HepG2 (cell line): ENCODE data around the gene USP34. TPM values are rescaled to one million over a fixed set of nuclear protein-coding genes. Genes with fewer than 3 reads are reported as not detected.
A peak's percentile ranks its signal among the peaks of the same experiment; 100 is the strongest.

Experiments
- ATAC-seq: fragments of 200-7000 bp; cut with Tn5 transposase; 3 replicates; pipeline ENCODE4 v1.9.1; 2020; ENCODE audit warnings: mild to moderate bottlenecking, moderate library complexity
- BruUV-seq: library from RNA; stranded (reverse); fragments of 400-500 nt; replicated peaks from 2 replicates; lab custom pipeline; 2021; lab: Mats Ljungman, UMichigan
- CTCF ChIA-PET: fragments of 300-600 bp; formaldehyde crosslinking; extraction: SDS; loops from one replicate; lab custom pipeline; 2021; ENCODE audit warnings: low total read pairs, inconsistent platforms, low intra/inter-chr PET ratio; lab: Yijun Ruan, JAX
- POLR2A ChIA-PET: fragments of 350-600 bp; sonication (Branson Sonifier 250); formaldehyde crosslinking; loops from one replicate; lab custom pipeline; 2020; ENCODE audit warnings: antibody characterized with exemption, inconsistent platforms; lab: Yijun Ruan, JAX
- DNase-seq: peaks from one replicate; pipeline ENCODE4 v3.0.0-alpha.2; 2015; ENCODE audit warnings: low spot score
- FAIRE-seq: peaks from 3 replicates; lab custom pipeline; 2011; peaks lifted over from hg19 to GRCh38; lab: Jason Lieb, UNC
- H2AFZ ChIP-seq: one replicate; pipeline ENCODE4 v1.6.1; 2011; ENCODE audit warnings: low read length, inconsistent platforms
- H3K27ac ChIP-seq: fragments of 300-600 bp; 3 replicates; pipeline ENCODE4 v1.8.0; 2011; ENCODE audit warnings: mixed run types, mild to moderate bottlenecking, mixed read lengths, low read length, inconsistent platforms; ENCODE audit not compliant: insufficient read depth; ENCODE audit errors: extremely low read length
- H3K27me3 ChIP-seq, 2 experiments: fragments of 200-600 bp in 1 of 2; 2 replicates in 1 of 2; 3 replicates in 1 of 2; pipeline versions ENCODE4 v1.6.0 to v1.8.0; 2011; ENCODE audit warnings: low read length in 2 of 2, mild to moderate bottlenecking in 2 of 2, moderate library complexity in 2 of 2, inconsistent platforms in 1 of 2; ENCODE audit not compliant: insufficient read depth in 2 of 2, control insufficient read depth in 1 of 2
- H3K36me3 ChIP-seq, 2 experiments: fragments of 200-600 bp in 1 of 2; replicated peaks in 1 of 2; 2 replicates in 1 of 2; 3 replicates in 1 of 2; pipeline versions ENCODE4 v1.5.1 to v1.8.0; 2011; ENCODE audit warnings: low read length in 2 of 2, inconsistent platforms in 1 of 2; ENCODE audit not compliant: insufficient read depth in 2 of 2, control insufficient read depth in 1 of 2
- H3K4me1 ChIP-seq: 2 replicates; pipeline ENCODE4 v1.5.1; 2012; ENCODE audit warnings: low read length, inconsistent platforms; ENCODE audit not compliant: insufficient read depth
- H3K4me2 ChIP-seq: 2 replicates; pipeline ENCODE4 v1.6.0; 2011; ENCODE audit warnings: low read depth, low read length, inconsistent platforms
- H3K4me3 ChIP-seq, 3 experiments: fragments of 200-600 bp in 1 of 3; sonication (generic), shearing (Covaris generic) in 1 of 3; replicated peaks in 1 of 3; 2 replicates each; pipeline ENCODE4 v1.5.1; 2011 to 2016; ENCODE audit warnings: low read length in 3 of 3, inconsistent platforms in 2 of 3, low read depth in 2 of 3, mild to moderate bottlenecking in 2 of 3, control low read depth in 1 of 3, mixed read lengths in 1 of 3; ENCODE audit not compliant: insufficient read depth in 1 of 3
- H3K79me2 ChIP-seq: one replicate; pipeline ENCODE4 v1.6.1; 2011; ENCODE audit warnings: low read length, inconsistent platforms; ENCODE audit not compliant: insufficient read depth
- H3K9ac ChIP-seq: 2 replicates; pipeline ENCODE4 v1.6.0; 2011; ENCODE audit warnings: mild to moderate bottlenecking, low read depth, low read length, inconsistent platforms; ENCODE audit not compliant: insufficient read depth
- H3K9me3 ChIP-seq: 2 replicates; pipeline ENCODE4 v1.5.1; 2012; ENCODE audit warnings: mild to moderate bottlenecking, low read length
- H4K20me1 ChIP-seq: 2 replicates; pipeline ENCODE4 v1.6.0; 2011; ENCODE audit warnings: inconsistent platforms, mild to moderate bottlenecking, low read length, moderate library complexity; ENCODE audit not compliant: insufficient read depth
- ATAD3A ChIP-seq: sonication (generic); formaldehyde crosslinking; IDR thresholded peaks from 2 replicates; pipeline ENCODE4 v1.4.0; 2020; ENCODE audit warnings: missing genetic modification reagents
- CCDC6 ChIP-seq: sonication (generic); formaldehyde crosslinking; IDR thresholded peaks from 2 replicates; pipeline ENCODE4 v1.8.1; 2022; ENCODE audit warnings: mild to moderate bottlenecking, missing genetic modification reagents, moderate library complexity
- KDM5B ChIP-seq: sonication (generic); formaldehyde crosslinking; IDR thresholded peaks from 2 replicates; pipeline ENCODE4 v1.4.0; 2020; ENCODE audit warnings: missing genetic modification reagents, mild to moderate bottlenecking, borderline replicate concordance
- KLF12 ChIP-seq: sonication (generic); formaldehyde crosslinking; IDR thresholded peaks from 2 replicates; pipeline ENCODE4 v1.4.0; 2020; ENCODE audit warnings: missing genetic modification reagents, borderline replicate concordance
- MAF1 ChIP-seq: sonication (generic); formaldehyde crosslinking; IDR thresholded peaks from 2 replicates; pipeline ENCODE4 v1.5.0; 2020; ENCODE audit warnings: missing genetic modification reagents, borderline replicate concordance
- PLRG1 ChIP-seq: fragments of 450-650 bp; conservative IDR thresholded peaks from 2 replicates; pipeline ENCODE4 v1.6.1; 2016
- POLR2AphosphoS2 ChIP-seq: IDR thresholded peaks from 2 replicates; pipeline ENCODE4 v1.6.1; 2011; ENCODE audit warnings: low read depth, low read length, improper control_type of control experiment
- STAG1 ChIP-seq: sonication (generic); formaldehyde crosslinking; IDR thresholded peaks from 2 replicates; pipeline ENCODE4 v1.4.0; 2020; ENCODE audit warnings: missing genetic modification reagents
- TEAD3 ChIP-seq: optimal IDR thresholded peaks from 2 replicates; pipeline ENCODE3; 2016; ENCODE audit warnings: borderline replicate concordance
- ZC3H4 ChIP-seq: sonication (generic); formaldehyde crosslinking; IDR thresholded peaks from 2 replicates; pipeline ENCODE4 v1.4.0; 2020; ENCODE audit warnings: missing genetic modification reagents, borderline replicate concordance
- ZFP90 ChIP-seq: sonication (generic); formaldehyde crosslinking; IDR thresholded peaks from 2 replicates; pipeline ENCODE4 v1.8.0; 2022; ENCODE audit warnings: missing genetic modification reagents, mild to moderate bottlenecking, inconsistent platforms, borderline replicate concordance
- ZNF432 ChIP-seq: sonication (generic); formaldehyde crosslinking; IDR thresholded peaks from 2 replicates; pipeline ENCODE4 v1.5.0; 2020; ENCODE audit warnings: missing genetic modification reagents, mild to moderate bottlenecking, borderline replicate concordance
- ZNF446 ChIP-seq: sonication (generic); formaldehyde crosslinking; IDR thresholded peaks from 2 replicates; pipeline ENCODE4 v1.5.0; 2020; ENCODE audit warnings: mild to moderate bottlenecking, missing genetic modification reagents
- ZNF674 ChIP-seq: sonication (generic); formaldehyde crosslinking; IDR thresholded peaks from 2 replicates; pipeline ENCODE4 v1.5.0; 2020; ENCODE audit warnings: low read depth, mild to moderate bottlenecking, missing genetic modification reagents
- ZNF883 ChIP-seq: sonication (generic); formaldehyde crosslinking; IDR thresholded peaks from 2 replicates; pipeline ENCODE4 v1.5.1; 2020; ENCODE audit warnings: mild to moderate bottlenecking, missing genetic modification reagents; ENCODE audit errors: not compliant biosample characterization
- WGBS: methylation state at CpG from one replicate; pipeline ENCODE4 v1.1.6; 2017; ENCODE audit warnings: low lambda C conversion rate; 5-methylcytosine and 5-hydroxymethylcytosine counted together
- in situ Hi-C: cut with HindIII; loops from 2 replicates; pipeline ENCODE4 v1.10.0; 2017; ENCODE audit warnings: low pct_unique_long_range_greater_than_20kb; ENCODE audit not compliant: extremely low pct_ligation_motif_present
- intact Hi-C: fragments of 100-400 bp; cut with micrococcal nuclease; formaldehyde crosslinking; loops from one replicate; pipeline ENCODE4 v1.10.0; 2022; ENCODE audit not compliant: unreplicated experiment
- polyA plus RNA-seq, 8 experiments: library from polyadenylated mRNA; depleted of rRNA in 3 of 8; stranded (reverse) in 7 of 8; unstranded in 1 of 8; fragments of >200 nt; fragmentation: Illumina TruSeq in 4 of 8; extraction: Trizol in 4 of 8; gene quantifications; 2 replicates each; pipeline versions ENCODE4 v1.2.1 to v1.2.3, GENCODE V29; 2011 to 2016; ENCODE audit warnings: low read depth in 4 of 8, missing spikeins in 1 of 8, mixed read lengths in 1 of 8; ENCODE audit not compliant: insufficient read depth in 1 of 8
- total RNA-seq, 5 experiments: library from RNA; depleted of rRNA; stranded (reverse); fragments of >200 nt; fragmentation: Illumina TruSeq; extraction: Trizol; gene quantifications; 2 replicates each; pipeline ENCODE4 v1.2.3, GENCODE V29; 2016; ENCODE audit warnings: low read depth in 1 of 5
- TF ChIP-seq, protein P1 (sequence below): sonication (generic); formaldehyde crosslinking; IDR thresholded peaks from 2 replicates; pipeline ENCODE4 v1.4.0; 2020; ENCODE audit warnings: mild to moderate bottlenecking, missing genetic modification reagents
- TF ChIP-seq, protein P2 (sequence below): sonication (generic); formaldehyde crosslinking; IDR thresholded peaks from 2 replicates; pipeline ENCODE4 v1.4.0; 2020; ENCODE audit warnings: mild to moderate bottlenecking, missing genetic modification reagents, borderline replicate concordance
- TF ChIP-seq, protein P3 (sequence below): sonication (generic); formaldehyde crosslinking; IDR thresholded peaks from 2 replicates; pipeline ENCODE4 v1.5.1; 2020; ENCODE audit warnings: missing genetic modification reagents, mild to moderate bottlenecking, borderline replicate concordance
- TF ChIP-seq, protein P4 (sequence below): sonication (generic); formaldehyde crosslinking; IDR thresholded peaks from 2 replicates; pipeline ENCODE4 v1.5.0; 2020; ENCODE audit warnings: missing genetic modification reagents
- TF ChIP-seq, protein P5 (sequence below): sonication (generic); formaldehyde crosslinking; IDR thresholded peaks from 2 replicates; pipeline ENCODE4 v1.5.1; 2020; ENCODE audit warnings: missing genetic modification reagents, mild to moderate bottlenecking, borderline replicate concordance

Gene USP34
- total and polyA plus RNA-seq, 2 of the 13 experiments (the other 11 are each of a cell fraction or from before 2014, with no cell fraction given) = 99.2 to 100 TPM

DNA sequence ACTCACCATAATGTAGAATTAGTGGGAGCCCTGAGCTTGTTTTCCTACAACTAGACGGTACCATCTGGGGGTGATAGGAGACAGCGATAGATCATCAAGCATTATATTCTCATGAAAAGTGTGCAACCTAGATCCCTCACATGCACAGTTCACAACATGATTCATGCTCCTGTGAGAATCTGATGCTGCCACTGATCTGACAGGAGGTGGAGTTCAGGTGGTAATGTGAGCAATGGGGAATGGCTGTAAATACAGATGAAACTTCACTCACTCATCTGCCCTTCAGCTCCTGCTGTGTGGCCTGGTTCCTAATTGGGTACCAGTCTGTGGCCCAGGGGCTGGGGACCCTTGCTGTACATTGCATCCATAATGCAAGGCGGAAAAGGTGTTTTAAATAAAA lies 60.7 kb downstream of the USP34 start:
- ATAC-seq (no peak), DNase-seq (no peak), FAIRE-seq (no peak)
- peaks cover 14% of the 10 kb centered on the region for H3K4me1 ChIP-seq
- peaks cover 44% of the 10 kb centered on the region for H3K79me2 ChIP-seq
- H3K27me3 ChIP-seq = no peaks in the 10 kb centered on the region
- TF ChIP-seq ZNF432 (CRISPR knock-in tag) = no peak
- no peak for TF ChIP-seq PLRG1
- TF ChIP-seq CCDC6 (CRISPR knock-in tag) = no peak
- TF ChIP-seq, protein P1, sequence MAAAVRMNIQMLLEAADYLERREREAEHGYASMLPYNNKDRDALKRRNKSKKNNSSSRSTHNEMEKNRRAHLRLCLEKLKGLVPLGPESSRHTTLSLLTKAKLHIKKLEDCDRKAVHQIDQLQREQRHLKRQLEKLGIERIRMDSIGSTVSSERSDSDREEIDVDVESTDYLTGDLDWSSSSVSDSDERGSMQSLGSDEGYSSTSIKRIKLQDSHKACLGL (CRISPR knock-in tag) = no peak
- no peak for TF ChIP-seq ZNF446 (CRISPR knock-in tag)
- TF ChIP-seq ZC3H4 (CRISPR knock-in tag) = no peak
- TF ChIP-seq, protein P2, sequence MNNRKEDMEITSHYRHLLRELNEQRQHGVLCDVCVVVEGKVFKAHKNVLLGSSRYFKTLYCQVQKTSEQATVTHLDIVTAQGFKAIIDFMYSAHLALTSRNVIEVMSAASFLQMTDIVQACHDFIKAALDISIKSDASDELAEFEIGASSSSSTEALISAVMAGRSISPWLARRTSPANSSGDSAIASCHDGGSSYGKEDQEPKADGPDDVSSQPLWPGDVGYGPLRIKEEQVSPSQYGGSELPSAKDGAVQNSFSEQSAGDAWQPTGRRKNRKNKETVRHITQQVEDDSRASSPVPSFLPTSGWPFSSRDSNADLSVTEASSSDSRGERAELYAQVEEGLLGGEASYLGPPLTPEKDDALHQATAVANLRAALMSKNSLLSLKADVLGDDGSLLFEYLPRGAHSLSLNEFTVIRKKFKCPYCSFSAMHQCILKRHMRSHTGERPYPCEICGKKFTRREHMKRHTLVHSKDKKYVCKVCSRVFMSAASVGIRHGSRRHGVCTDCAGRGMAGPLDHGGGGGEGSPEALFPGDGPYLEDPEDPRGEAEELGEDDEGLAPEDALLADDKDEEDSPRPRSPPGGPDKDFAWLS = no peak
- TF ChIP-seq, protein P3, sequence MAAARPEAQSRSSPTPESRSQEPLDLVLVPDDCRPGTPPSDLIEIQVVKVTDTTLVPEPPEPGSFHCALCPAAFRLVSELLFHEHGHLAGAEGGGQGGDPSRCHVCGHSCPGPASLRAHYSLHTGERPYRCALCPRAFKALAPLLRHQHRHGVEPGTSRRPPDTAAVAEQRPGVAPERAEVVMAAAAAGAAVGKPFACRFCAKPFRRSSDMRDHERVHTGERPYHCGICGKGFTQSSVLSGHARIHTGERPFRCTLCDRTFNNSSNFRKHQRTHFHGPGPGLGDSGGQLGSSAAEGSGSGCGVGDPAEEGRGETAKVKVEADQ = no peak
- no peak for TF ChIP-seq ZFP90 (CRISPR knock-in tag)
- no peak for TF ChIP-seq ZNF674 (CRISPR knock-in tag)
- no peak for TF ChIP-seq ATAD3A (CRISPR knock-in tag)
- no peak for TF ChIP-seq KDM5B (CRISPR knock-in tag)
- TF ChIP-seq, protein P4, sequence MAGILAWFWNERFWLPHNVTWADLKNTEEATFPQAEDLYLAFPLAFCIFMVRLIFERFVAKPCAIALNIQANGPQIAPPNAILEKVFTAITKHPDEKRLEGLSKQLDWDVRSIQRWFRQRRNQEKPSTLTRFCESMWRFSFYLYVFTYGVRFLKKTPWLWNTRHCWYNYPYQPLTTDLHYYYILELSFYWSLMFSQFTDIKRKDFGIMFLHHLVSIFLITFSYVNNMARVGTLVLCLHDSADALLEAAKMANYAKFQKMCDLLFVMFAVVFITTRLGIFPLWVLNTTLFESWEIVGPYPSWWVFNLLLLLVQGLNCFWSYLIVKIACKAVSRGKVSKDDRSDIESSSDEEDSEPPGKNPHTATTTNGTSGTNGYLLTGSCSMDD (CRISPR knock-in tag) = no peak
- TF ChIP-seq STAG1 (CRISPR knock-in tag) = no peak
- no peak for TF ChIP-seq POLR2AphosphoS2
- TF ChIP-seq TEAD3 (CRISPR knock-in tag) = no peak
- TF ChIP-seq, protein P5, sequence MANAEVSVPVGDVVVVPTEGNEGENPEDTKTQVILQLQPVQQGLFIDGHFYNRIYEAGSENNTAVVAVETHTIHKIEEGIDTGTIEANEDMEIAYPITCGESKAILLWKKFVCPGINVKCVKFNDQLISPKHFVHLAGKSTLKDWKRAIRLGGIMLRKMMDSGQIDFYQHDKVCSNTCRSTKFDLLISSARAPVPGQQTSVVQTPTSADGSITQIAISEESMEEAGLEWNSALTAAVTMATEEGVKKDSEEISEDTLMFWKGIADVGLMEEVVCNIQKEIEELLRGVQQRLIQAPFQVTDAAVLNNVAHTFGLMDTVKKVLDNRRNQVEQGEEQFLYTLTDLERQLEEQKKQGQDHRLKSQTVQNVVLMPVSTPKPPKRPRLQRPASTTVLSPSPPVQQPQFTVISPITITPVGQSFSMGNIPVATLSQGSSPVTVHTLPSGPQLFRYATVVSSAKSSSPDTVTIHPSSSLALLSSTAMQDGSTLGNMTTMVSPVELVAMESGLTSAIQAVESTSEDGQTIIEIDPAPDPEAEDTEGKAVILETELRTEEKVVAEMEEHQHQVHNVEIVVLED (CRISPR knock-in tag) = no peak
- TF ChIP-seq MAF1 = no peak
- TF ChIP-seq KLF12 = no peak
- TF ChIP-seq ZNF883 (CRISPR knock-in tag) = no peak
- no peak overlapping the region for H3K4me2 ChIP-seq
- H4K20me1 ChIP-seq = peaks cover 23% of the 10 kb centered on the region
- no peak overlapping the region for H2AFZ ChIP-seq
- no peaks in the 10 kb centered on the region for H3K9me3 ChIP-seq
- POLR2A ChIA-PET = no interaction called here
- 99% methylated on average over 3 of the region's 3 CpGs for WGBS
- intact Hi-C loops (no loop called here), in situ Hi-C loops (no loop called here)
- no peak overlapping the region for H3K27ac ChIP-seq
- H3K9ac ChIP-seq = no peak overlapping the region
- H3K4me3 ChIP-seq = no peak overlapping the region
- H3K36me3 ChIP-seq = peaks cover 2 to 26% of the 10 kb centered on the region in 2 experiments; a peak in 4 of 5 replicates
- CTCF ChIA-PET = no interaction called here
- BruUV-seq = TSS peak; percentile 14
